Stimulated activated CD4-positive, alpha-beta T cell treated with anti-CD3 and anti-CD28 coated beads, TNF-alpha, amount 100 ng/mL, for 48 hours (primary cell): ENCODE results near the gene DCST2.
"Not testable (repeated sequence)": the region's sequence is repeated elsewhere in the genome, so short reads cannot be mapped to it uniquely, and the experiment has no call there.

Source experiments
- DNase-seq, 3 donors: peaks; one replicate each; pipeline ENCODE4 v3.0.0-alpha.2; 2020; ENCODE audit warnings: low read depth in 3 of 3

Gene DCST2

GRCh38 chr1:154998818-154999570 is 34.6 kb downstream of the DCST2 start:
- peak in 2 of 3 donors; percentile 68 to 74 for DNase-seq

- no peak for DNase-seq
Observed at GRCh38 chr1:154998201-154998780, 35.3 kb downstream of the DCST2 start.

- DNase-seq = no peak
Observed at GRCh38 chr1:154996966-154997701, 36.4 kb downstream of the DCST2 start.

- not testable (repeated sequence) for DNase-seq
Observed at GRCh38 chr1:154995301-154995983, 38.1 kb downstream of the DCST2 start.

- DNase-seq = no peak
Observed at GRCh38 chr1:154994591-154994990, 39.0 kb downstream of the DCST2 start.

- DNase-seq = no peak
Observed at GRCh38 chr1:154994269-154994587, 39.4 kb downstream of the DCST2 start.

- no peak for DNase-seq
Observed at GRCh38 chr1:154993572-154994268, 39.9 kb downstream of the DCST2 start, which contains the start of gene LENEP. Gene LENEP, plus strand, starts transcription at chr1:154993586. Its CDS starts 22 bp downstream, at chr1:154993608.

- DNase-seq = no peak
Observed at GRCh38 chr1:154992721-154993571, 40.6 kb downstream of the DCST2 start.

GRCh38 chr1:154990276-154990675 is 43.3 kb downstream of the DCST2 start:
- DNase-seq = no peak

GRCh38 chr1:154989195-154989860 is 44.3 kb downstream of the DCST2 start:
- no peak for DNase-seq

GRCh38 chr1:154988058-154988954 is 45.3 kb downstream of the DCST2 start:
- no peak for DNase-seq

GRCh38 chr1:154987326-154987725 is 46.3 kb downstream of the DCST2 start:
- DNase-seq = no peak

- not testable (repeated sequence) for DNase-seq
Observed at GRCh38 chr1:154986736-154987135, 46.8 kb downstream of the DCST2 start.

- DNase-seq = no peak
Observed at GRCh38 chr1:154983776-154984466, 49.7 kb downstream of the DCST2 start.

GRCh38 chr1:154982897-154983648 is 50.5 kb downstream of the DCST2 start, which contains the start of gene FLAD1:
Gene FLAD1, plus strand, starts transcription at chr1:154983344. Its CDS starts 351 bp downstream, at chr1:154983695.
- DNase-seq = peak; percentile 93 to 95 (median 94)

- no peak for DNase-seq
Observed at GRCh38 chr1:154982341-154982740, 51.2 kb downstream of the DCST2 start.

- DNase-seq = no peak
Observed at GRCh38 chr1:154978360-154978759, 55.2 kb downstream of the DCST2 start.

- not testable (repeated sequence) for DNase-seq
Observed at GRCh38 chr1:154977762-154978161, 55.8 kb downstream of the DCST2 start.
